GM21515 (cell line): ENCODE measurements around the gene ZNRF1.
"Not testable (repeated sequence)": the region's sequence is repeated elsewhere in the genome, so short reads cannot be mapped to it uniquely, and the experiment has no call there.

Experiments
- ATAC-seq: cut with Tn5 transposase; IDR thresholded peaks from one replicate; pipeline ENCODE4 v1.9.1; 2021; ENCODE audit not compliant: unreplicated experiment

Gene ZNRF1

GRCh38 chr16:75000481-75001081 lies 1.8 kb downstream of the ZNRF1 start:
- no peak for ATAC-seq

GRCh38 chr16:75002474-75002873 lies 3.6 kb downstream of the ZNRF1 start:
- ATAC-seq: no peak

GRCh38 chr16:75003931-75004330 lies 5.1 kb downstream of the ZNRF1 start:
- ATAC-seq: no peak

GRCh38 chr16:75004460-75004859 lies 5.6 kb downstream of the ZNRF1 start:
- no peak for ATAC-seq

- no peak for ATAC-seq
Observed at GRCh38 chr16:75005697-75006096, 6.9 kb downstream of the ZNRF1 start.

GRCh38 chr16:75007443-75007842 lies 8.6 kb downstream of the ZNRF1 start:
- no peak for ATAC-seq

- no peak for ATAC-seq
Observed at GRCh38 chr16:75010427-75010826, 11.6 kb downstream of the ZNRF1 start.

GRCh38 chr16:75011634-75012307 lies 12.9 kb downstream of the ZNRF1 start:
- ATAC-seq: no peak

GRCh38 chr16:75012380-75013081 lies 13.7 kb downstream of the ZNRF1 start:
- ATAC-seq: no peak

GRCh38 chr16:75013123-75013522 lies 14.3 kb downstream of the ZNRF1 start:
- not testable (repeated sequence) for ATAC-seq

GRCh38 chr16:75014318-75014717 lies 15.5 kb downstream of the ZNRF1 start:
- no peak for ATAC-seq

GRCh38 chr16:75016451-75017081 lies 17.7 kb downstream of the ZNRF1 start:
- ATAC-seq: not testable (repeated sequence)

GRCh38 chr16:75017670-75018525 lies 19.1 kb downstream of the ZNRF1 start:
- no peak for ATAC-seq

- no peak for ATAC-seq
Observed at GRCh38 chr16:75019007-75019406, 20.2 kb downstream of the ZNRF1 start.

GRCh38 chr16:75019586-75019985 lies 20.8 kb downstream of the ZNRF1 start:
- ATAC-seq: no peak

GRCh38 chr16:75021410-75021809 lies 22.6 kb downstream of the ZNRF1 start:
- ATAC-seq: no peak

- ATAC-seq: no peak
Observed at GRCh38 chr16:75022567-75022966, 23.7 kb downstream of the ZNRF1 start.

- no peak for ATAC-seq
Observed at GRCh38 chr16:75023009-75023408, 24.2 kb downstream of the ZNRF1 start.

GRCh38 chr16:75024182-75024581 lies 25.4 kb downstream of the ZNRF1 start:
- ATAC-seq: no peak

GRCh38 chr16:75024594-75024993 lies 25.8 kb downstream of the ZNRF1 start:
- ATAC-seq: no peak

- no peak for ATAC-seq
Observed at GRCh38 chr16:75025761-75026160, 26.9 kb downstream of the ZNRF1 start.
